Middle frontal gyrus (tissue), 1 donor: ENCODE data around the gene CRYBA4.

Experiments used
- DNase-seq: peaks from one replicate; pipeline ENCODE4 v3.0.0-alpha.2; 2015; ENCODE audit warnings: low spot score; ENCODE audit errors: extremely low spot score

The CRYBA4 gene

DNA sequence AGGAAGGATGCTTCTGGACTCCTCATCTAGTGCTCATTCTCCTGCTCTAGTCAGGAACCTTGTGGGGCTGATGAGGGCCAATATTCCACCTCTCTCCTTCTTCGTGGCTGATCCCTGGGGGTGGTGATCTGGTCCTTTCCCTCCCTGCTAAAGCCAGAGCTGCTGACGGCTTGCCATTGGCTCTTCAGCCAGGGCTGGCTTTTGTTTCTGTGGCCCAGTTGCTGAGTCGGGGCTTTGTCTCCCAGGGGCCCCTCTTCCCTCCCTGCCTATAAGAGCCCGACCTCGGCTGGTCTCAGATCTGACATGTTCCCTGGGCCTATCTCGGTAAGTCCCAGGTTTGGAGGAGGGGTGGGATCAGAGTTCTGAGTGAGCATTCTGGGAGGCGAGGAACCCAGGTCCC is at the start of gene CRYBA4:
Gene CRYBA4, plus strand, starts transcription at position 301 of the 400 bp plus-strand sequence. CDS start 634 bp downstream, outside the sequence.
- DNase-seq, result no peak

DNA sequence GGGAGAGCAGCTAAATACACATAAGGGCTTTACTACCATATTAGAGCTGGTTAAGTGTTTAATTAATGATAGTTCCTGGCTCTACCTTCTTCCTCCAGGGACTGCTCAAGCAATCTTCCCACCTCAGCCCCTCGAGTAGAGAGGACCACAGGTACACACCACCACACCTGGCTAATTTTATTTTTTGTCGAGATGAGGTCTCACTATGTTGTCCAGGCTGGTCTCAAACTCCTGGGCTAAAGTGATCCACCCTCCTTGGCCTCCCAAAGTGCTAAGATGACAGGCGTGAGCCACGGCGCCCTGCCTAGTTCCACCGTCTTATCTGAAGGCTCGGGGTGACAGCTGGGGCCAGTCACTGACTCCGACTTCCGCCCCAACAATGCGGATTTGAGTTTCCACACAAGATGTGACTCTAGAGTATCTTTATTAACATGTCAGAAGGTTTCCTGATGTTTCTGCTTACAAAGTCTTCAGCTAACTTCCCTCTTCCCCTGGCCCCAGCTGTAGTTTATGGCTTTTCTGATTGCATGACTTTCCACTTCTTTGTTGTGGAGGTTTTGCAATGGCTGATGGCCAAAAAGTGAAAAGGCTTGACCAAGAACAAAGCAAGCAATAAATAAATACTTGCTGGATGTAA is 48.6 kb upstream of the CRYBA4 start:
- no peak for DNase-seq

DNA sequence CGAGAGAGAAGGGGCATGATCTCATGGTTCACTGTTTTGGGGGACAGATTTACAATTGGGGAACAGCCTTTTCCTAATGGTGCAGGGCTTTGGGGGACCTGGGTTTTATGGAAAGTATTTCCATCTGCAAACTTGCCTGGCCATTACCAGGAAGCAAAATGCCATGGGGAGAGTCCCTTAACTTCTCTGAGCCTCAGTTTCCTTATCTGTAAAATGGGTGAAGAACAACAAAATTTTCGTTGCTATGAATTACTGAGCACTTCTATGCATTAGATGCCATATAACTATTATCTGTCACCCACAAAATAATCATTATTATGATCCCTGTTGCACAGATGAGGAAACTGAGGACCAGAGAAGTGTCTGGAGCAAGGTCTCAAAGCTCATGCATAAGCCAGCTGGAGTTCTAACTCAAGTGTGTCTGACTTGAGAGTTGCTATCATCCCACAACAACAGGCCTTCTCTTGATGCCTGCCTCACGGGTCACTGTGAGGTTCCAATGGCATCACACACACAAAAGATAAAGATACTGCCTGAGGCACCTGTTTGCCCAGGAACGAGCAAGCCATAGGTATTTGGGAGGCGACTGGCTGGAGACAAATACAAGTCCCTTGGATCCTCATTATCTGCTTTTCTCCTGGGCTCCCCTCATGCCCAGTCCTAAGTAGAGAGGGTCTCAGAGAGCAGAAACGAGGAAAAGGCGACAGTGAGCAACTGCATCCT is 47.6 kb upstream of the CRYBA4 start:
- no peak for DNase-seq

DNA sequence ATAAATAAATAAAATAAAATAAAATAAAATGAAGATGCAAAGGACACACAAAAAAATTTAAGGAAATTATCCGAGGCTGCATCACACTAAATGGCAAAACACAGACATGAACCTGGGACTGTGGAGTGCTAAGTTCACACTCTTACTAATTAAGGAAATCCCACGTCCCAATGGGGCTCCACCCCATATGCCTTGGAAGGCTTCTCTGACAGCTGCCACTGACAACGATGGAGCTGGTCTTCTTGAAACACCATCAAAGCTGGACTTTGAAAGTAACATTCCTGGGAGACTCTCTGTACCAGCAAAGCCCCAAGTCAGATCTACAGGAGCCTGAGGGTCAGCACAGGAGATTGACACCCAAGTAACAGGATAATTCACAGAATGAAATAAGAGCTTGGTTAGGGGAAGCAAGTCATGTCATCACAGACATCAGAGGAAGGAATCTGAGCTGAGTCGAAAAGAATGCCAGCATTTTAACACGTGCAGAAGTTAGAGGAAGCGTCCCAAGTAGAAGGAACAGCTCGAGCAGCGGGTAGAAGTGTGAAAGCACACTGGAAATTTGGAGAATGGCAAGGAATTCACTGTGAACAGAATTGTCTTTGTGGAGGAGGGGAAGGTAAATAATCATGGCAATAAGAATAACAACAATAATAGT is 45.6 kb upstream of the CRYBA4 start:
- no peak for DNase-seq

DNA sequence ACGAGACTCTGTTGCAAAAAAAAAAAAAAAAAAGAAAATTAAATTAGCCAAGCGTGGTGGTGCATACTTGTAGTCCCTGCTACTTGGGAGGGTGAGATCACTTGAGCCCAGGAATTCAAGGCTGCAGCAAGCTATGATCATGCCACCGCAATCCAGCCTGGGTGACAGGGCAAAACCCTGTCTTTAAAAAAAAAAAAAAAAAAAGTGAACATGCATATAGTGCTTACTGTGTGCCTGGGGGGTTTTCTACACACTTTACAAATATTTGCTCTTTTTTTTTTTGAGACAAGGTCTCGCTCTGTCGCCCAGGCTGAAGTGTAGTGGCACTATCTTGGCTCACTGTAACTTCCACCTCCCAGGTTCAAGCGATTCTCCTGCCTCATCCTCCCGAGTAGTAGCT is 44.7 kb upstream of the CRYBA4 start:
- no peak for DNase-seq

DNA sequence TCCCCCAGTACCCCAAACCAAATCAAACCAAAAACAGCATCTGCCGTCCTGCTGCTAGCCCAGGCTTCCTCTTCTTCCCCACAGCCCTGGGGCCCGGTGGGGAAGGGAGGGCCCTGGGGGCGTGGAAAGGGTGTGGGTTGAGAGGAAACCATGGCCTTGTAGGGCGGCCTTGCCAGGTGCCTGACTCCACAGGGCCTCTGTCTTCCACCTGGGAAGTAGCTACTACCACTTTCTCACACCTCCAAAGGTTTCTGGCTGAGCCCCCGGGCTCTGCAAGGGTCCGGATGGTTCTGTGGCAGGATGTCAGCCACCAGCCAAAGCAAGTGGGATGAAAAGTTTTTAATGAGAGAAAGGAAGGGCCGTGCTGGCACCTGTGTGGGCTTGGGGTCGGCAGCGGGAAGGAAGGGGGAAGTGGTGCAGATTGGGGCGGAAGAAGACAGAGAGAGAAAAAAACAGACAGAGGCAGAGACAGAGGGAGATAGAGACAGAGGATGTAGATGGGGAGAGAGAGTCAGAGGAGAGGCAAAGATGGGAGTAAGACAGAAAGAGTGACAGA is 42.4 kb upstream of the CRYBA4 start:
- DNase-seq, result no peak

DNA sequence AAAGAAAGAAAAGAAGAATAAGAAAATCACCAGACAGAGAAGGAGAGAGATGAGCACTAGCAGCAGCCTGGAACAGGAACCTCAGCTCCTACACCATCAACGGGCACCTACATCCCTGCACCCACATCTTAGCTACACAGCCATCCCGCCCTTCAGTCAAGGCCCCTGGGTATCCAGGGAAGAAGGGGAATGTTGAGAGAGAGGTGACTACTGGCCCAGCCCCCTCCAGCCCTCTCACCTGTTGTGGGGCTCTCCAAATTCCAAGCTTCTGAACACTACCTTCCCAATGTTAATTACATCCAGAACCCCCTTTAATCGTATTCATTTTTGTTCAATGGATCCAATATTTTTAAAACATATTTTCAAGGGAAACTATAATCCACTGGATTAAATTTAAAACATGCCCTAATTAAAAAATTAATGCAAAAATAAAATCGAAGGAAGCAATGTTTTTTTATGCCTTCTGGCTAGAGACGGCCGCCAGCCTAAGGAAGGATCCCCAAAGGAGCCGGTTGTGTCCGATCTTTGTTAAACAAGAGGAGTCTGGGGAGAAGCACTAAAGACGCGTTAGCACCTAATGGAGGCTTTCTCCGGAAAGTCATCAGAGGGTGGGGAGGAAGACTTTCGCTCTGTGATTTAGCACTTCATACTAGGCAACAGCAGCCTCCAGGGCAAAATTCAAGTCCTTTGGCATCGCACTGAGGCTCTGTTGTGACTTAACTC is 41.4 kb upstream of the CRYBA4 start:
- DNase-seq, result no peak

DNA sequence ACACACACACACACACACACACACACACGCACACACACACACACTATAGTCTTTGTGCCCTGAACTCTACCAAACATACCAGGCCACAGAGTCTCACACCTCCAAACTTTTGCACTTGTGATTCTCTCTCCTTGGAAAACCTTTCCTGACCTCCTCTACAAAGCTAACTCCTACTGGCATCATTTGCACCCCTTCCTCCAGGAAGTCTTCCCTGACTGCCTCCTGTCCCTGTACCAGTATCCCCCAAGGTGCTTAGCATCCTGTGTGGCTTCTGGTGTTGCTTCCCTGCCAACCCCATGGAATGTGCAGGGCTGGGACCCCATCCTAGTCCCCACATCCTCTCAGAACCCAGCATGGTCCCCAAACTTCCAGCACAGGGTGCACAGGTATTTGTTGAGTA is 40.7 kb upstream of the CRYBA4 start:
- DNase-seq, result no peak

DNA sequence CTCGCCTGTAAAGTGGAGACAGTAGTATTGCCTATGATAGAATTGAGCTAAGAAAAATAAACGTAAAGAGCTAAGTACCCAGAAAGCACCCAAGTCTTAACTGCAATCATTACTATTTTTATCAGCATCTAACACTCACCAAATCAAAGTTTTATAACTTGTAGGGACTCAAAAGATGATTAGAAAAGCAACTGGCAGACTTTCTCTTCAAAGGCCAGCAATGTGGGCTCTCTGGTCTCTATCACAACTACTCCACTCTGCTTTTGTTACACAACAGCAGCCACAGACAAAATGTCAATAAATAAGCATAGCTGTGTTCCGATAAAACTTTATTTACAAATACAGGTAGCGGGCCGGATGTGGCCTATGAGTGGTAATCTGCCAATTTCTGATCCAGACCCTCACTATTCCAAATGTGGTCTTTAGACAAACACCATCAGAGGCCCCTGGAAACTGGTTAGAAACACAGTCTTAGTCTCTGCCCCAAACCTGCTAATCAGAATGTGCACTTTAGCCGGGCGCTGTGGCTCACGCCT is 40.1 kb upstream of the CRYBA4 start:
- no peak for DNase-seq

DNA sequence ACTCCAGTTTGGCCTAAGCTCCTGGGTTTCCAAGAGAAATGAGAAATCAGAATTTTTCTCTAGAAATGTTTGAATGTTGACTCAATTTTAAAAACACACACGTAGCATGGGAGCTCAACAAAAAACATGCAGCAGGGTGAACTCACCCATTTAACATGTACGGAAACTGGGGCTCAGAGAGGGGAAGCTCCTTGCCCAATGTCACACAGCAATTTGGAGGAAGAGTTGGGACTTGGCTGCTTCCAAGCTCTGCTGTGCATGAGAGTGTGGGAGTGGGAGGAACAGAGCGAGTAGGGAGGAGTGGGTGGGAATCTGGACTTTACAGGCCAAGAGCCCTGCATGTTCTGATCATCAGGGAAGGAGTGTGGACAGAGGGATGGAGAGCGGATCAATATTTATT is 37.8 kb upstream of the CRYBA4 start:
- DNase-seq, result no peak

DNA sequence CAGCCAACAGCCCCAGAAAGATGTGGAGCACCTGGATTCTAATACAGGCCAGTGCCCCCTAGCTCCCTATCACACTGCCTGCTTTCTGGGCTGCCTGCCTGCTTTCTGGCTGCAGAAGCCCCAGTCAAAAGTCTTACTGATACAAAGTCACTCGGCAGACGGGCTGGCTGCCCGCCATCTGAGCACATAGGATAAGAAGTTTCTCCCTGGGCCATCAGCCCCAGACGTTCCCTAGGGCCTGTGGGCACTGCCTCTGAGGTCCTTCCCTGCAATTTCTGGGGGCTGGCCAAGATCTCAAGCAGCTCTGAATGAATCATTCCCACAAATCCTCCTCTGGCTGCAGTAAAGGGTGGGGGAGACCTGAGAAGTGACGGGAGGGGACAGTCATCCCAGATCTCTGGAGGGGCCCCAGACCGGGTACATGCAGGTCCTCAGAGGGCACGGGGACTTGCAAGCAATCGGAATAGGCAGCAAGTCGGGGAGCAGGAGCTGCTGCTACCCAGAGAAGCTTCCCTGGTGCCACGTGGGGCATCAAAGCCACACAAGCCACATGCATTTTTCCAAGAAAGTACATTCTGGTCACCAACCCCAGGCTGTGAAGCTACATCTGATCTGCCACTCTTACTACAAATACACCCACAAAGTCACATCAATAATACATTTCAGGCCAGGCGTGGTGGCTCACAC is 36.5 kb upstream of the CRYBA4 start:
- DNase-seq, result no peak

DNA sequence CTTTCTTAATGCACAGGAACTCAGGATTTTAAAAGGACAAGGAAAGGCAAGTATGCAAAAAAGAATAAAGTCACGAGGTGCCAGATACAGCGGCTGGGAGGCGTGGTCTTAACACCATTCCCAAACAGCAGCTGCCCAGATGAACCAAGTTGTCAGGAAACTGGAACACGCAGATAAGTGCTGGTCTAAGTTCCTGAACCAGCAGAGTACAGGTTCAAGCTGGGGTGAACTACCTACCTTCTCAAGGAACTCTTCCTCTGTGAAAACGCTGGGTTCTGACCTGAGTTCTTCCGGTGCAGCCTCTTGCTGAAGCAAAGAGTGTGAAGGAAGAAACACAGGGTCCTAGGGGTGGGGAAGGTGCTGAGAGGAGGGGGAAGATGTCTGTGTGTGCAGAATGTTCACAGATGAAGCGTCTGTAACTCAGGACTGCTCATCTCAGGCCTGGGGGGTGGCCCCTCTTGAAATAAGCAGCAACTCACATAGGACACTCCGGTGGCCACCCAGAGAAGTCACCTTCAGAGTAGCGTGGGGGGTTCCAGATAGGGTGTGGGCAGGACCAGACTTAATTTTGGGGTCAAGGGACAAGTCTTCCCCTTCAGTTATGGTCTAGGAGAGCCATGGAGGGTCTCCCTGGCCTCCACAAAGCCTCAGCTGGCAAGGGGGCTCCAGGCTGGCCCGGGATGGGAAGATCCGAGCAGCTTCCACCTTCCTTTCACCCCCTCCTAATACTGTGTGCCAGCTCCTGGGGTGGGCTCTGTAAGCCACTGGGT is 35.0 kb upstream of the CRYBA4 start:
- DNase-seq, result no peak

DNA sequence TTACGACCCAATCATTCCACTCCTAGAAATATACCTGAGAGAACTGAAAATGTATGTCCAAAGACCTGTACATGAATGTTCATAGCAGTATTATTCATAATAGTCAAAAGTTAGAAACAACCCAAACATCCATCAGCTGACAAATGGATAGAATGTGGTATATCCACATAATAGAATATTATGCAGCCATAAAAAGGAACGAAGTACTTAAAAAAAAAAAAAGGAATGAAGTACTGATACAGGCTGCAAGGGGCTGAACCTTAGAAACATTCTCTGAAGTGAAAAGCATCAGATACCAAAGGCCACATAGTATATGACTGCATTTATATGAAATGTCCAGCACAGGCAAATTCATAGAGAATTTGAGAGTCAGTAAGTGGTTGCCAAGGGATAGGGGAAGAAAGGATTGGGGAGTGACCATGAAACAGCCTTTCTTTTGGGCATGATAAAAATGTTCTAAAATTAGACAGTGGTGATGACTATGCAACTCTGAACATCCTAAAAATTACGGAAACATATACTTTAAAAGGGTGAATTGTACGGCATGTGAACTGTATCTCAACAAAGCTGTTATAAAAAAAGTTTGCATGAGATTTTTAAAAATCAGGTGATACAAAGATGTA is 33.7 kb upstream of the CRYBA4 start:
- no peak for DNase-seq

DNA sequence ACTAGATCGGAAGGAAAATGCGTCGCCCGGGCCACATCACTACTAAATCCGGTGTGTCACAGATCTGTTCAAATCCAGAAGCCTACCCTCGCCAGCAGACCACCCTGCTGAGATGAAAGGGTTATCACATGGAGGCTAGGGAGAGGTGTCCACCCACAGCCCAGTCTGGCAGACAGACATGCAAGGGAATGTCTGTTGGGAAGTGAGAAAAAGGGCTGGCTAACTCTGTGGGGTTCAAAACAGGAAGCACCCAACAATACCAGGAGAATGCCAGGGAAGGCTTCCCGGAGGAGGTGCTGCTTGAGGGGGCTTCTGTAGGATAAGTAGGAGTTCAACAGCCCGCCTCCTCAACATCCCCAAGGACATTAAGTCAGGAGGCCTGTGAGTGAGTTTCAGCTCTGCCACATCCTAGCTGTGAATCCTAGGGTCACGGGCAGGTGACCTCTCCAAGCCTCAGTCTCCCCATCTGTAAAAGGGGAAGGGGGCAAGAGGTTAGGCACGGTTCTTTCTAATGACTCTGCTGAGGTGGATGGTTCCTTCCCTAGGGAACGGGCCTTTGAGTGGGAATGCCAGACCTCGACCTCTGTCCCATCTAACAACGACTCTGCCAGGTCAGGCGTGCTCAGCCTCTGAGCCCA is 32.9 kb upstream of the CRYBA4 start:
- no peak for DNase-seq

DNA sequence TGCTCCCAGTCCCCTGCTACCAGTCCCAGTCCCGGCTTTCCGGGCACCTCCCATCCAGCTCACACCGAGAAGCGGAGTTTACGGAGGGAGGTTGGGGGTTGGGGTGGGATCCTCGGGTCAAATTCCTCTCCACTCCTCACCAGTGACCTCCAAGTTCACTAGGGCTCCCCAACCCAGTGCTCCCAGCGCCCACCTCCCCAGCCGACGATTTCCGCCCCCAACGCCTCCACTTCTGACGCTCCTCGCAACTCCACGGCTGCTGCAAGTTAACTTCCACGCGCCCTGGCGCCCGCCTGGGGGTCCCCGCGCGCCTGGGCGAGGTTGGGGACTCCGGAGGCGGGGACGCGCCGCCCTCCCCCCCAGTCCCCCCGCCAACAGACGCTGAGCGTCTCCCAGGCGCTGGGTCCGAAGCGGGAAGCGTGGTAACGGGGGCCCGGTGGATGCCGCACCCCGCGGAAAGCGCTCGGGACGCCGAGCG is 32.4 kb upstream of the CRYBA4 start:
- no peak for DNase-seq

DNA sequence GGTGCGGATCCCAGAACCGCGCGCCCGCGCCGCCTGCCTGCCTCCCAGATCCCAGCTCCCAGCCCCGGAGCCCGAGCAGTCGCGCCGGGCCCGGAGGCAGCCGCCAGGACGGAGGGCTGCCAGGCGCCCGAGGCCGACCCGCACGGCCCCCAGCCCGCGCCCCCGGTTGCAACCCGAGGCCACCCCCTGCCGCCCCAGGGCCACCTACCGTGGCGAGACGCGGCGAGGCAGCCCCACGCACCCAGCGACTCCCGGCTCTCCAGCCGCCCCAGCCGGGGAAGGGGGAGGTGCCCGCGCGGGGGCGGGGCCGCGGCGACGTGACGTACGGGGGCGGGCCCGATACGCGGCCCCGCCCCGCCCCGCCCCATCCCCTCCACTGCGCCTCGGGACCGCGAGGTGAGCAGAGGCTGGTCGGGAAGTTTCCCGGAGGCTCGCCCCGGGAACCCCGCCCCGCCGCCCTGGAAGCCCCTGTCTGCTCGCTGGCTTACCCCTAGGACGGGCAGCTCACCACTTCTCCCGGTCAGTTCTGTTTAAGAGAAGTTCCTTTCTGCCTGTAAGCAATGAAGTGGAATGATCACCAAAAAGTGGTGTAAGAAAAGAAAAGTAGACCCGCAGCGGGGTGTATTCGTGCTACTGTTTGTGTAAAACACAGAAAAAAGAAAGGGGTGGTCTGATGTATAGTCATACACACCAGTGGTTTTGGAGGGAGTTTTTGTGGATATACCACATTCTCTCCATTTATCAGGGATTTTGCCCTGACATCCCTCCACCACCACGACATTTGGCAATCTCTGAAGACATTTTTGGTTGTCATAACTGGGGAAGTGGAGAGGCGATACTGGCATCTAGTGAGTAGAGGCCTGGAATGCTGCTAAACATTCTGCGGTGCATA is 31.7 kb upstream of the CRYBA4 start, which contains the start of gene TPST2:
Gene TPST2, minus strand, starts transcription at position 288 of the 892 bp plus-strand sequence. CDS start 48,502 bp downstream, outside the sequence.
- peak; percentile 71 for DNase-seq

DNA sequence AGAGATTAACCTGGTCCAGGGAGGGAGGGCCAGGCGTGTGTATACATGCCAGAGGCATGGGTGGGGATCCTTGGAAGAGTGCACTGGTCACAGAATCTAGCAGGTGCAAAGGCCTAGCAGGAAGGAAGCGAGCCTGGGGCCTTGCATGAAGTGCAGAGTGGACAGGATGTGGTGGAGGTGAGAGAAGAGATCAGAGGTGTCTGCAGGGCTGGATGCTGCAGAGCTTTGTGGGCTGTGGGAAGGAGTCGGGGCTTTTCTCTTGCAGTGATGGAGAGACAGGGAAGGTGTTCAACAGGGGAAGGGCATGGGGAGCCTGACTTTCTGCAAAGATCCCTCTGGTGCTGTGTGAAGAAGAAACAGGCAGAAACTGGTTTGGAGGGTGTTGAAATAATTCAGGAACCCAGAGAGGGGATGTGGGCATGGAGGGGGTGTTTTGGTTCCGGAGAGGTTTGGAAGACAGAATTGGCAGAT is 29.3 kb upstream of the CRYBA4 start:
- DNase-seq, result no peak

DNA sequence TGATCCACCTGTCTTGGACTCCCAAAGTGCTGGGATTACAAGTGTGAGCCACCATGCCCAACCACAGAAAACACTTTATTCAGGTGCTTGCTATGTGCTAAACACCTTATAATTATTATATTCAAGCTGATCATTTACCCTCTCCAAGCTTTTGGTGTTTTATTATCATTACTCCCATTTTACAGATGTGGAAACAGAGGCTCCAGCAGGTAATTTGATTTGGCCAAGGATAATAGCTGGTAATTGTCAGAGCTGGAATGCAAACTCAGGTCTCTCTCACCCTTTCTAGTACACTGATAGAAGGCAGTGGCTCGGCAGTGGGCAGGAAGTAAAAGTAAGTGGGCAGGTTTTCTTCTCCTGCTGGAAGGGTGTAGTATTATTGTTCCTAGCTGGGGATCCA is 28.0 kb upstream of the CRYBA4 start:
- DNase-seq, result no peak
